SK-N-SH (cell line): ENCODE measurements around the gene PCP4L1. TPM values are rescaled to one million over a fixed set of nuclear protein-coding genes. Genes with fewer than 3 reads are reported as not detected.

Experiments used
- CTCF ChIA-PET: fragments of 300-600, 350-600 bp; formaldehyde crosslinking; extraction: SDS; loops from one replicate; lab custom pipeline; 2021; lab: Yijun Ruan, JAX
- POLR2A ChIA-PET: fragments of 350-600 bp; sonication (Branson Sonifier 250); formaldehyde crosslinking; extraction: SDS; loops from one replicate; lab custom pipeline; 2020; ENCODE audit warnings: antibody characterized with exemption, inconsistent platforms; lab: Yijun Ruan, JAX
- DNase-seq: peaks from one replicate; pipeline ENCODE4 v3.0.0; 2012
- H2AFZ ChIP-seq: fragments of 200-600 bp; sonication (generic); 2 replicates; pipeline ENCODE4 v1.8.1; 2016; ENCODE audit warnings: antibody characterized with exemption, mild to moderate bottlenecking, low read depth
- H3F3A ChIP-seq: fragments of 200-600 bp; sonication (generic); replicated peaks from 2 replicates; pipeline ENCODE3; 2016; ENCODE audit warnings: antibody characterized with exemption, mild to moderate bottlenecking; ENCODE audit not compliant: insufficient read depth
- H3K27ac ChIP-seq, 2 experiments: fragments of 200-500 bp in 1 of 2; fragments of 200-600 bp in 1 of 2; sonication (Bioruptor generic) in 1 of 2; sonication (generic), shearing (Covaris generic) in 1 of 2; 2 replicates each; pipeline versions ENCODE4 v1.5.1 to v1.6.1; 2014 to 2016; ENCODE audit warnings: low read depth in 2 of 2, inconsistent platforms in 1 of 2, low read length in 1 of 2, mild to moderate bottlenecking in 1 of 2, mixed read lengths in 1 of 2
- H3K27me3 ChIP-seq: fragments of 200-600 bp; sonication (generic), shearing (Covaris generic); 2 replicates; pipeline ENCODE4 v1.6.1; 2016; ENCODE audit warnings: mixed run types; ENCODE audit not compliant: insufficient read depth
- H3K36me3 ChIP-seq, 2 experiments: fragments of 200-500 bp in 1 of 2; fragments of 200-600 bp in 1 of 2; sonication (Bioruptor generic) in 1 of 2; sonication (generic) in 1 of 2; replicated peaks in 1 of 2; 2 replicates each; pipeline versions ENCODE3 to v1.5.1; 2014 to 2016; ENCODE audit warnings: low read length in 1 of 2, mild to moderate bottlenecking in 1 of 2; ENCODE audit not compliant: insufficient read depth in 2 of 2, control insufficient read depth in 1 of 2
- H3K4me1 ChIP-seq, 2 experiments: fragments of 200-500 bp in 1 of 2; fragments of 200-600 bp in 1 of 2; sonication (Bioruptor generic) in 1 of 2; sonication (generic), shearing (Covaris generic) in 1 of 2; 2 replicates each; pipeline versions ENCODE4 v1.5.1 to v1.6.1; 2014 to 2016; ENCODE audit warnings: low read depth in 1 of 2, low read length in 1 of 2, mixed run types in 1 of 2; ENCODE audit not compliant: insufficient read depth in 2 of 2, control insufficient read depth in 1 of 2
- H3K4me2 ChIP-seq: fragments of 200-600 bp; sonication (generic), shearing (Covaris generic); 2 replicates; pipeline ENCODE4 v1.6.1; 2017; ENCODE audit warnings: mixed run types
- H3K4me3 ChIP-seq, 2 experiments: fragments of 200-500 bp in 1 of 2; fragments of 200-600 bp in 1 of 2; sonication (Bioruptor generic) in 1 of 2; sonication (generic), shearing (Covaris generic) in 1 of 2; 2 replicates each; pipeline versions ENCODE4 v1.5.1 to v1.8.1; 2014 to 2016; ENCODE audit warnings: low read depth in 2 of 2, inconsistent platforms in 1 of 2, low read length in 1 of 2, mild to moderate bottlenecking in 1 of 2, mixed read lengths in 1 of 2, moderate library complexity in 1 of 2
- H3K79me2 ChIP-seq: fragments of 200-600 bp; sonication (generic); 2 replicates; pipeline ENCODE4 v1.8.1; 2017; ENCODE audit warnings: mild to moderate bottlenecking; ENCODE audit not compliant: insufficient read depth
- H3K9ac ChIP-seq: fragments of 200-600 bp; sonication (generic); 2 replicates; pipeline ENCODE4 v1.6.1; 2017; ENCODE audit warnings: mixed run types
- H3K9me2 ChIP-seq: fragments of 200-600 bp; sonication (generic); 2 replicates; pipeline ENCODE4 v1.6.1; 2017; ENCODE audit warnings: mixed run types
- H3K9me3 ChIP-seq: fragments of 200-600 bp; sonication (generic); 2 replicates; pipeline ENCODE4 v1.6.1; 2017; ENCODE audit warnings: mixed run types, mild to moderate bottlenecking, moderate library complexity
- H4K20me1 ChIP-seq: fragments of 200-600 bp; sonication (generic); 2 replicates; pipeline ENCODE4 v1.6.1; 2017; ENCODE audit warnings: mild to moderate bottlenecking, mixed run types; ENCODE audit not compliant: insufficient read depth
- CHD2 ChIP-seq: fragments of 150-350 bp; IDR thresholded peaks from 2 replicates; pipeline ENCODE4 v1.6.1; 2018; ENCODE audit warnings: low read length; ENCODE audit not compliant: partially characterized antibody
- EP300 ChIP-seq, 2 experiments: IDR thresholded peaks; 2 replicates each; pipeline versions ENCODE4 v1.4.0 to v1.6.1; 2012; ENCODE audit warnings: borderline replicate concordance in 1 of 2, low read depth in 1 of 2, low read length in 1 of 2
- EZH2phosphoT487 ChIP-seq: fragments of 200-600 bp; sonication (generic); IDR thresholded peaks from 2 replicates; pipeline ENCODE4 v1.6.1; 2017; ENCODE audit warnings: low read depth, mixed run types, mild to moderate bottlenecking, antibody characterized with exemption, moderate library complexity, borderline replicate concordance
- FOSL2 ChIP-seq: IDR thresholded peaks from 2 replicates; pipeline ENCODE4 v1.4.0; 2012; ENCODE audit warnings: low read depth, mild to moderate bottlenecking, moderate library complexity, borderline replicate concordance
- FOXM1 ChIP-seq: IDR thresholded peaks from 2 replicates; pipeline ENCODE4 v1.4.0; 2012; ENCODE audit warnings: low read depth, mild to moderate bottlenecking
- GABPA ChIP-seq: IDR thresholded peaks from 2 replicates; pipeline ENCODE4 v1.4.0; 2012; ENCODE audit warnings: low read depth, mild to moderate bottlenecking
- MEF2A ChIP-seq: IDR thresholded peaks from 2 replicates; pipeline ENCODE4 v1.4.0; 2012; ENCODE audit warnings: low read depth, borderline replicate concordance
- MXI1 ChIP-seq: IDR thresholded peaks from 2 replicates; pipeline ENCODE4 v1.6.1; 2012; ENCODE audit warnings: mild to moderate bottlenecking, low read depth, low read length, improper control_type of control experiment
- NFIC ChIP-seq: IDR thresholded peaks from 2 replicates; pipeline ENCODE4 v1.4.0; 2012; ENCODE audit warnings: borderline replicate concordance
- NRF1 ChIP-seq: IDR thresholded peaks from 2 replicates; pipeline ENCODE4 v1.6.1; 2012; ENCODE audit warnings: low read depth, mild to moderate bottlenecking, low read length
- POLR2AphosphoS5 ChIP-seq: IDR thresholded peaks from 2 replicates; pipeline ENCODE4 v1.6.1; 2012; ENCODE audit warnings: low read depth, low read length
- REST ChIP-seq: IDR thresholded peaks from 2 replicates; pipeline ENCODE4 v1.6.1; 2012; ENCODE audit warnings: mild to moderate bottlenecking, low read depth, low read length, moderate library complexity
- RFX5 ChIP-seq: IDR thresholded peaks from 2 replicates; pipeline ENCODE4 v1.6.1; 2012; ENCODE audit warnings: mild to moderate bottlenecking, improper control_type of control experiment, low read length
- RXRA ChIP-seq: IDR thresholded peaks from 2 replicates; pipeline ENCODE4 v1.4.0; 2012; ENCODE audit warnings: low read depth, mild to moderate bottlenecking, borderline replicate concordance
- TEAD4 ChIP-seq: IDR thresholded peaks from 2 replicates; pipeline ENCODE4 v1.4.0; 2012; ENCODE audit warnings: mild to moderate bottlenecking, borderline replicate concordance; ENCODE audit not compliant: insufficient read depth
- WGBS: methylation state at CpG from one replicate; pipeline ENCODE4 v1.1.6; 2017; ENCODE audit warnings: low lambda C conversion rate; 5-methylcytosine and 5-hydroxymethylcytosine counted together
- polyA plus RNA-seq, 3 experiments: library from polyadenylated mRNA; depleted of rRNA; stranded (reverse); fragments of >200 nt; gene quantifications; 2 replicates each; pipeline ENCODE4 v1.2.3, GENCODE V29; 2012
- TF ChIP-seq, protein P1 (sequence below): IDR thresholded peaks from 2 replicates; pipeline ENCODE4 v1.4.0; 2012; ENCODE audit warnings: low read depth, borderline replicate concordance
- TF ChIP-seq, protein P2 (sequence below): IDR thresholded peaks from 2 replicates; pipeline ENCODE4; 2012
- TF ChIP-seq, protein P3 (sequence below): IDR thresholded peaks from 2 replicates; pipeline ENCODE4 v1.4.0; 2012; ENCODE audit warnings: low read depth
- TF ChIP-seq, protein P4 (sequence below): fragments of 150-350 bp; IDR thresholded peaks from 2 replicates; pipeline ENCODE4 v1.6.1; 2017; ENCODE audit warnings: antibody characterized with exemption, low read length, low read depth, borderline replicate concordance

PCP4L1 gene
- polyA plus RNA-seq, 1 of the 3 experiments (the other 2 are of a cell fraction) = not detected

DNA sequence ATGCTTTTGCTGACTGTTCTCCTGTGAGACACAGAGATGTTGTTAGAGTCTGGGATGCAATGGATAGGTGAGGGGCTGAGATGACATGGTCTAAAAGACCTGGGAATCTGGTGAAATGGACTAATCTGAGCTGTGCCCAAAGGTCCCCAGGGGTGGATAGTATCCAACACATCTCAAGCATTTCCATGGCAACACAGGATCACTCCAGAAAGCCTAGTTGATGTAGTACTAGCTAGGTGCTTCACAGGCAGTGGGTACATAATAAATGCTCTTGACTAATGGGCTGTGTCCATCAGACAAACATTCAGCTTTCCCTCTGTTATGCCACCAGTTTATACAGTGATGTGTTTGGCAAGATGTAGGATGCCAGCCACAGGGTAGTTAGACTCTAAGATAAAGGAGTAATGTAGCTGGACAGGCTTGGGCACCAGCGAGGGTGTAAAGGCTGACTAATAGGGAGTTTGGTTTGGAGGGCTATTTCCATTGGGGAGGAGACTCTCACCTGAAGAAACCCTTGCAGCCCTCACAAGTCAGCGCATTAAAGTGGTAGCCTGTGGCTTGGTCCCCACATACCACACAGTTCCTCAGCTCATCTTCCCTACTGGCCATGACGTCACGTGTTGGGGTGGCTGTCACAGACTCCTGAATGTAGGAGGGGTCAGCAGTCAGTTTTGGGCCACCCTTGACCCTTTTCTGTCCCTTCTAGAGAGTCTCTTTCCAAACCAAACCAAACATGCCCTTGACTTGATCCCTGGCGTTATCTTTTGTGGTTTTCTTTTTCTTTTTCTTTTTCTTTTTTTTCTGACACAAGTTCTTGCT is 22.4 kb upstream of the PCP4L1 start:
- Histone ChIP-seq H3K36me3 (no peaks in the 10 kb centered on the region), H3K27me3 (no peaks in the 10 kb centered on the region), H2AFZ (no peak overlapping the region), H3F3A (no peaks in the 10 kb centered on the region), H3K9me2 (no peaks in the 10 kb centered on the region), H3K4me1 (no peaks in the 10 kb centered on the region), H3K27ac (no peak overlapping the region), H3K4me2 (no peak overlapping the region), H3K4me3 (no peak overlapping the region), H4K20me1 (no peaks in the 10 kb centered on the region), H3K79me2 (no peaks in the 10 kb centered on the region), H3K9ac (no peak overlapping the region), H3K9me3 (no peaks in the 10 kb centered on the region)
- no peak for TF ChIP-seq GABPA
- TF ChIP-seq, protein P1, sequence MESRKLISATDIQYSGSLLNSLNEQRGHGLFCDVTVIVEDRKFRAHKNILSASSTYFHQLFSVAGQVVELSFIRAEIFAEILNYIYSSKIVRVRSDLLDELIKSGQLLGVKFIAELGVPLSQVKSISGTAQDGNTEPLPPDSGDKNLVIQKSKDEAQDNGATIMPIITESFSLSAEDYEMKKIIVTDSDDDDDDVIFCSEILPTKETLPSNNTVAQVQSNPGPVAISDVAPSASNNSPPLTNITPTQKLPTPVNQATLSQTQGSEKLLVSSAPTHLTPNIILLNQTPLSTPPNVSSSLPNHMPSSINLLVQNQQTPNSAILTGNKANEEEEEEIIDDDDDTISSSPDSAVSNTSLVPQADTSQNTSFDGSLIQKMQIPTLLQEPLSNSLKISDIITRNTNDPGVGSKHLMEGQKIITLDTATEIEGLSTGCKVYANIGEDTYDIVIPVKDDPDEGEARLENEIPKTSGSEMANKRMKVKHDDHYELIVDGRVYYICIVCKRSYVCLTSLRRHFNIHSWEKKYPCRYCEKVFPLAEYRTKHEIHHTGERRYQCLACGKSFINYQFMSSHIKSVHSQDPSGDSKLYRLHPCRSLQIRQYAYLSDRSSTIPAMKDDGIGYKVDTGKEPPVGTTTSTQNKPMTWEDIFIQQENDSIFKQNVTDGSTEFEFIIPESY = no peak
- no peak for TF ChIP-seq EP300 (IDR thresholded peaks at IDR 0.05; ENCODE audit: borderline replicate concordance in 1 of 2, low read depth in 1 of 2, low read length in 1 of 2)
- no peak for TF ChIP-seq REST
- TF ChIP-seq MXI1 = no peak
- no peak for TF ChIP-seq NRF1
- TF ChIP-seq EZH2phosphoT487 = no peak
- no peak for TF ChIP-seq FOXM1
- TF ChIP-seq, protein P2, sequence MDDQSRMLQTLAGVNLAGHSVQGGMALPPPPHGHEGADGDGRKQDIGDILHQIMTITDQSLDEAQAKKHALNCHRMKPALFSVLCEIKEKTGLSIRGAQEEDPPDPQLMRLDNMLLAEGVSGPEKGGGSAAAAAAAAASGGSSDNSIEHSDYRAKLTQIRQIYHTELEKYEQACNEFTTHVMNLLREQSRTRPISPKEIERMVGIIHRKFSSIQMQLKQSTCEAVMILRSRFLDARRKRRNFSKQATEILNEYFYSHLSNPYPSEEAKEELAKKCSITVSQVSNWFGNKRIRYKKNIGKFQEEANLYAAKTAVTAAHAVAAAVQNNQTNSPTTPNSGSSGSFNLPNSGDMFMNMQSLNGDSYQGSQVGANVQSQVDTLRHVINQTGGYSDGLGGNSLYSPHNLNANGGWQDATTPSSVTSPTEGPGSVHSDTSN = no peak
- no peak for TF ChIP-seq CHD2
- TF ChIP-seq FOSL2 = no peak
- no peak for TF ChIP-seq RXRA
- TF ChIP-seq MEF2A = no peak
- TF ChIP-seq, protein P3, sequence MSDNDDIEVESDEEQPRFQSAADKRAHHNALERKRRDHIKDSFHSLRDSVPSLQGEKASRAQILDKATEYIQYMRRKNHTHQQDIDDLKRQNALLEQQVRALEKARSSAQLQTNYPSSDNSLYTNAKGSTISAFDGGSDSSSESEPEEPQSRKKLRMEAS = no peak
- TF ChIP-seq NFIC = no peak
- TF ChIP-seq TEAD4 = no peak
- TF ChIP-seq POLR2AphosphoS5 = no peak
- TF ChIP-seq, protein P4, sequence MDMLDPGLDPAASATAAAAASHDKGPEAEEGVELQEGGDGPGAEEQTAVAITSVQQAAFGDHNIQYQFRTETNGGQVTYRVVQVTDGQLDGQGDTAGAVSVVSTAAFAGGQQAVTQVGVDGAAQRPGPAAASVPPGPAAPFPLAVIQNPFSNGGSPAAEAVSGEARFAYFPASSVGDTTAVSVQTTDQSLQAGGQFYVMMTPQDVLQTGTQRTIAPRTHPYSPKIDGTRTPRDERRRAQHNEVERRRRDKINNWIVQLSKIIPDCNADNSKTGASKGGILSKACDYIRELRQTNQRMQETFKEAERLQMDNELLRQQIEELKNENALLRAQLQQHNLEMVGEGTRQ = no peak
- TF ChIP-seq RFX5 = no peak
- ChIA-PET CTCF (interaction anchor here (1.3 to 3.2 kb wide), 2 partner anchors 9 to 146 kb away, joined by 4 to 29 read pairs; partner anchors contain the start of gene TOMM40L), POLR2A (no interaction called here)
- DNase-seq = no peak
- WGBS = 63% methylated on average over 5 of the region's 5 CpGs
